C4-2B (cell line): ENCODE results near the gene PAQR6.

Experiments
- ZFX ChIP-seq: fragments of 450-650 bp; IDR thresholded peaks from 2 replicates; pipeline ENCODE4 v1.6.1; 2017
- TF ChIP-seq, protein P1 (sequence below): fragments of 450-650 bp; conservative IDR thresholded peaks from 2 replicates; pipeline ENCODE4 v1.5.1; 2017; ENCODE audit warnings: mild to moderate bottlenecking

DNA sequence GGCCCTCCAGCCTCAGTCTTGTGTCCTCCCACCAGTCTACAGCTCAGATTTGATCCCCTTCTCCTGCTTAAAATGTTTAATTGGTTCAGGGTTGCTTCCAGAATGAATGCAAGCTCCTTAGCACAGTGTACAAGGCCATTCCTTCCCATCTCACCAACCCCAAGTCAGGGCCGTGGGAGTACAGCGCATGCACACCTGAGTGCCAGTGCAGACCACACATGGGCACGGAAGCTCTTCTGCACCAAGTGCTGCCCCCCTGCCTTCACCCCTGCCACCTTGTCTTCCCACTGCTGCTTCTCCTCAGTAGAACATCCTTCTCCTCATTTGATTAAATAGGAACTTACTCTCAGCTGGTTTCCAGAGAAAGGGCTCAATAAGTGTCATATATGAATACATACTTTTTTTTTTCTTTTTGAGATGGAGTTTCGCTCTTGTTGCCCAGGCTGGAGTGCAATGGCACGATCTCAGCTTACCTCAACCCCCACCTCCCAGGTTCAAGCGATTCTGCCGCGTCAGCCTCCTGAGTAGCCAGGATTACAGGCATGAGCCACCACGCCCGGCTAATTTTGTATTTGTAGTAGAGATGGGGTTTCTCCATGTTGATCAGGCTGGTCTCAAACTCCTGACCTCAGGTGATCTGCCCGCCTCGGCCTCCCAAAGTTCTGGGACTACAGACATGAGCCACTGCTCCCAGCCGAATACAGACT, 25.7 kb downstream of the PAQR6 start:
- TF ChIP-seq, protein P1, sequence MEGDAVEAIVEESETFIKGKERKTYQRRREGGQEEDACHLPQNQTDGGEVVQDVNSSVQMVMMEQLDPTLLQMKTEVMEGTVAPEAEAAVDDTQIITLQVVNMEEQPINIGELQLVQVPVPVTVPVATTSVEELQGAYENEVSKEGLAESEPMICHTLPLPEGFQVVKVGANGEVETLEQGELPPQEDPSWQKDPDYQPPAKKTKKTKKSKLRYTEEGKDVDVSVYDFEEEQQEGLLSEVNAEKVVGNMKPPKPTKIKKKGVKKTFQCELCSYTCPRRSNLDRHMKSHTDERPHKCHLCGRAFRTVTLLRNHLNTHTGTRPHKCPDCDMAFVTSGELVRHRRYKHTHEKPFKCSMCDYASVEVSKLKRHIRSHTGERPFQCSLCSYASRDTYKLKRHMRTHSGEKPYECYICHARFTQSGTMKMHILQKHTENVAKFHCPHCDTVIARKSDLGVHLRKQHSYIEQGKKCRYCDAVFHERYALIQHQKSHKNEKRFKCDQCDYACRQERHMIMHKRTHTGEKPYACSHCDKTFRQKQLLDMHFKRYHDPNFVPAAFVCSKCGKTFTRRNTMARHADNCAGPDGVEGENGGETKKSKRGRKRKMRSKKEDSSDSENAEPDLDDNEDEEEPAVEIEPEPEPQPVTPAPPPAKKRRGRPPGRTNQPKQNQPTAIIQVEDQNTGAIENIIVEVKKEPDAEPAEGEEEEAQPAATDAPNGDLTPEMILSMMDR = no peak
- TF ChIP-seq ZFX = no peak
